Cardiac muscle cell (in vitro differentiated cells and primary cell): Measurements from ENCODE around the gene ZNF774. TPM values are rescaled to one million over a fixed set of nuclear protein-coding genes. Genes with fewer than 3 reads are reported as not detected.

ENCODE experiments used
- DNase-seq, 2 donors: peaks; one replicate each; pipeline versions ENCODE4 v3.0.0 to v3.0.0-alpha.2; 2010 to 2017; ENCODE audit warnings: low read depth in 1 of 2, low spot score in 1 of 2
- H3K27ac ChIP-seq: fragments of 200-600 bp; sonication (generic); 2 replicates; pipeline ENCODE4 v1.5.1; 2016
- H3K27me3 ChIP-seq: fragments of 200-600 bp; sonication (generic); 2 replicates; pipeline ENCODE4 v1.6.0; 2016; ENCODE audit warnings: control low read depth
- H3K36me3 ChIP-seq: fragments of 200-600 bp; sonication (generic); 2 replicates; pipeline ENCODE4 v1.5.1; 2016; ENCODE audit warnings: control low read depth
- H3K4me1 ChIP-seq: fragments of 200-600 bp; sonication (generic); 2 replicates; pipeline ENCODE4 v1.8.1; 2017; ENCODE audit warnings: low read depth, mild to moderate bottlenecking, mixed run types
- H3K4me3 ChIP-seq: fragments of 200-600 bp; sonication (generic); 2 replicates; pipeline ENCODE4 v1.5.1; 2016; ENCODE audit warnings: mild to moderate bottlenecking
- H3K9me3 ChIP-seq: fragments of 200-600 bp; sonication (generic); 2 replicates; pipeline ENCODE4 v1.5.1; 2017; ENCODE audit warnings: low read depth, mild to moderate bottlenecking, control low read depth
- polyA plus RNA-seq: library from polyadenylated mRNA; unstranded; fragments of >200 nt; fragmentation: Nextera tagmentation; extraction: Ambion mirVana; gene quantifications from 2 replicates; pipeline ENCODE4 v1.2.1, GENCODE V29; 2016
- total RNA-seq: library from RNA; depleted of rRNA; stranded (reverse); fragments of >200 nt; gene quantifications from 2 replicates; pipeline ENCODE4 v1.2.3, GENCODE V29; 2016
- TF ChIP-seq, protein P1 (sequence below): IDR thresholded peaks from 2 replicates; pipeline ENCODE4 v1.5.1; 2012; ENCODE audit warnings: low read depth, mild to moderate bottlenecking, low read length

The ZNF774 gene
- total and polyA plus RNA-seq, 2 experiments from 2014 or later: 1.7 to 2.1 TPM

DNA sequence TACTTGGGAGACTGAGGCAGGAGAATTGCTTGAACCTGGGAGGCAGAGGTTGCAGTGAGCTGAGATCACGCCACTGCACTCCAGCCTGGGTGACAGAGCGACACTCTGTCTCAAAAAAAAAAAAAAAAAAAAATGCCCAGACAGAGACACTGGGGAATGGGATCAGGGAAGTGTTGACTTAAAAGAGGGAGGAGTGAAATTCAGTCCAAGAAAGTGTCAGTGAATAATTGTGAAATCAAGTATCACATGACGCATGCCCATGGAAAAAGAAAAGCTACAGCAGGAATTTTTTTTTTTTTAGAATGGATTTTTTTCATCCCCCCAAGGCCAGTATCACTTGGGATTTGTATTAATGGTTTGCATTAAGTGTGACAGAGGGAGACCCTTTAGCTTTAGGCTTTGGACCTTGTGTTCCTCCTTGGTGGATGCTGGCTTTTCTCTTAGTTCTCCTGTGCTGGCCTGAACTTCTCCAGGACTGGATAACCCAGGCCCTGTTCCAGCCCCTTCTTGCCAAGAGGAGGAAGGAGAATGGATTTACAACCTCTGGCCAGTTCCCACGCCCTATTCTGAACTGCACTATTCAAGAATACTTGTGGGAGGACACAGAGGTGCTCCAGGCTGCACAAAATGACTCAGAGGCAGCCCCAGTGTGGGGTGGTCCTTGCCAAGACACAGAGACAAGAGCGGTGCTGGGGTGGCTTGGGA, 36.7 kb upstream of the ZNF774 start:
- Histone ChIP-seq H3K36me3 (no peaks in the 10 kb centered on the region), H3K27ac (no peak overlapping the region), H3K27me3 (no peaks in the 10 kb centered on the region), H3K4me1 (peaks cover 2% of the 10 kb centered on the region), H3K4me3 (no peak overlapping the region), H3K9me3 (no peaks in the 10 kb centered on the region)
- TF ChIP-seq, protein P1, sequence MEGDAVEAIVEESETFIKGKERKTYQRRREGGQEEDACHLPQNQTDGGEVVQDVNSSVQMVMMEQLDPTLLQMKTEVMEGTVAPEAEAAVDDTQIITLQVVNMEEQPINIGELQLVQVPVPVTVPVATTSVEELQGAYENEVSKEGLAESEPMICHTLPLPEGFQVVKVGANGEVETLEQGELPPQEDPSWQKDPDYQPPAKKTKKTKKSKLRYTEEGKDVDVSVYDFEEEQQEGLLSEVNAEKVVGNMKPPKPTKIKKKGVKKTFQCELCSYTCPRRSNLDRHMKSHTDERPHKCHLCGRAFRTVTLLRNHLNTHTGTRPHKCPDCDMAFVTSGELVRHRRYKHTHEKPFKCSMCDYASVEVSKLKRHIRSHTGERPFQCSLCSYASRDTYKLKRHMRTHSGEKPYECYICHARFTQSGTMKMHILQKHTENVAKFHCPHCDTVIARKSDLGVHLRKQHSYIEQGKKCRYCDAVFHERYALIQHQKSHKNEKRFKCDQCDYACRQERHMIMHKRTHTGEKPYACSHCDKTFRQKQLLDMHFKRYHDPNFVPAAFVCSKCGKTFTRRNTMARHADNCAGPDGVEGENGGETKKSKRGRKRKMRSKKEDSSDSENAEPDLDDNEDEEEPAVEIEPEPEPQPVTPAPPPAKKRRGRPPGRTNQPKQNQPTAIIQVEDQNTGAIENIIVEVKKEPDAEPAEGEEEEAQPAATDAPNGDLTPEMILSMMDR: no peak
- peak in 1 of 2 donors; percentile 92 for DNase-seq

DNA sequence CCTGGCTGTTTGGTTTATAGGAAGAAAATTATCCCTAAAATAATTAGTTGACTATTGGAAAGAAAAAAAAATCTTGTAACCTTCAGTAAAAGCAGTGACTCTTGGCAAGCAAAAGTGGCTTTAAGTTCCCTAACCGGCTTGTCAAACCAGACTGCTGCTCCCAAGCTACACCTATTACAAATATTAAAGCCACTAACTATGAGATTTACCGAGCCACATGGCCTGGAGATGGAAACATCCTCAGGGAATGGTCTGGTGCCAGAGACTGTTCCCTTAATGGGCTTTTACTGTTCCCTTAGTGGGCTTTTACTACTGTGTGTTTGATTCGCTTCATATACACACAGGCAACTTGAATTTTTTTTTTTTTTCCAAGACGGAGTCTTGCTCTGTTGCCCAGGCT, 35.9 kb upstream of the ZNF774 start:
- H3K4me1 ChIP-seq: peaks cover 3% of the 10 kb centered on the region
- TF ChIP-seq, protein P1: no peak
- H3K36me3 ChIP-seq: no peaks in the 10 kb centered on the region
- no peak for DNase-seq
- no peaks in the 10 kb centered on the region for H3K9me3 ChIP-seq
- no peak overlapping the region for H3K27ac ChIP-seq
- no peak overlapping the region for H3K4me3 ChIP-seq
- H3K27me3 ChIP-seq: no peaks in the 10 kb centered on the region

DNA sequence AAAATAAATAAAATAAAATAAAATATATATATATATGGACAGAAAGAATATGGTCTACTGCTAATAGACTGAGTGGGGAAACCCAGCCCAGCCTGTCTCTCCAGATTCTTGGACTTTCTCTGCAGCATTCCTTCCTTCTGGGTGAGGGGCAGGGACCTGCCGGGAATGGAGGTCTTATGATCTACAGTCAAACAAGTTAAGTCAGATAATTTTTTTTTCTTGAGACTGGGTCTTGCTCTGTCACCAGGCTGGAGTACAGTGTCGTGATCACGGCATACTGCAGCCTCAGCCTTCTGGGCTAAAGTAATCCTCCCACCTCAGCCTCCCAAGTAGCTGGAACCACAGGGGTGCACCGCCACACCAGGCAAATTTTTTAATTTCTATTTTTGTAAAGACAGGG, 33.5 kb upstream of the ZNF774 start:
- Histone ChIP-seq H3K4me1 (peaks cover 3% of the 10 kb centered on the region), H3K27ac (no peak overlapping the region), H3K27me3 (no peaks in the 10 kb centered on the region), H3K9me3 (no peaks in the 10 kb centered on the region), H3K4me3 (no peak overlapping the region), H3K36me3 (no peaks in the 10 kb centered on the region)
- DNase-seq: no peak
- TF ChIP-seq, protein P1: no peak

DNA sequence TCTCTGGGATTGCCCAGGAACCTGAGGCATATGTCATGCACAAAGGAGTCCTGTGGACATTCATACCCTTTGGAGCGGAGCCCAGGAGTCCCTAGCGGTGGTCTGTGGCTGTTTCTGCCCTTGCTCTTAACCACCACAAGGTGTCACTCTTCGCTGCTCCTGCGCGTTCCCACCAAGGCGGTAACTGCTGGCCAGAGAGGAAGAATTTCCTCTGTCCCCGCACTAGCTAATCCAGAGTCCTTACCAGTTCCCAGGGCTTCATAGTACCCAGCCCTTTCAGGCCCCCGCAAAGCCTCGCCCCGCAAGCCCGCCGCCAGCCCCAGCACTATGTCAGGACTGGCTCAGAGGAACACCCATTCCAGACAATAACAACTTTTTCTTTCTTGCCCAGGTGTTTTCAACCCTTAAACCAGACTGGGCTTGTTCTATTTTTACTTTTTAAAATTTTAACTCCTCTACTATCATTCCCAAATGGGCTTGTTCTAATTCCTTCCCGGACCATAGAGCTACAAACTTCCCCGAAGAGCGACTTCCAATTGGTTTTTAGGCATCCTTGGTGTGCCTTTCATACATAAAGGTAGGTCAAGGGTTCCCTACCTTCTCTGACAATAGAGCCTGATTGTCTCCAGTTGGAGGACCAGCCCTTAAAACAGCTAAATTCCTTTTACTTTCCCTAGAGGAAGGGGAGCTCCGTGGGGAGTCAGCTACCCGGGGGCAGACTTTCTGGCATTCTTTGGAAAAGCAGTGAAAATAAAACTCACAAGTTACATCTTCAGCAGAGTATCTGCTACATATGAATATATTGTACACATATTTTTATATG, 31.8 kb upstream of the ZNF774 start:
- no peaks in the 10 kb centered on the region for H3K27me3 ChIP-seq
- no peak overlapping the region for H3K4me3 ChIP-seq
- DNase-seq: peak; percentile 90 to 94
- no peaks in the 10 kb centered on the region for H3K36me3 ChIP-seq
- TF ChIP-seq, protein P1: peak; percentile 99
- H3K9me3 ChIP-seq: no peaks in the 10 kb centered on the region
- no peak overlapping the region for H3K27ac ChIP-seq
- peaks cover 3% of the 10 kb centered on the region for H3K4me1 ChIP-seq

DNA sequence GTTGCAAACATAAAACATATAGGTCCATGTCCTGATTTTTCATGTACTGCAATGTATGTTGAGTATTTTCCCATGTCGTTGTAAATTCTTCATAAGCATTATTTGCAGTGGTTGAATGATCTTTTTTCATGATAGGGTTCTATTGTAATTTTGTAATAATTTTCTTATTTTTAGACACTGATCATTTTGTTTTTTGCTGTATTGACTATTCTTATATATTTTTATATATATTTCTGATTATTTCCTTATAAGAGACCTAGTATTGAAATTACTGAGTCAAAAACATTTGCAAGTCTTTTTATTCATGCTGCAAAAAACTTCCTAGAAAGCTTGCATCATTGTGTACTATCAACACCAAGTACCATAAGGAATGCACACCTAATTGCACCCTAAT, 31.2 kb upstream of the ZNF774 start:
- Histone ChIP-seq H3K27me3 (no peaks in the 10 kb centered on the region), H3K4me1 (peaks cover 3% of the 10 kb centered on the region), H3K9me3 (no peaks in the 10 kb centered on the region), H3K27ac (no peak overlapping the region), H3K4me3 (no peak overlapping the region), H3K36me3 (no peaks in the 10 kb centered on the region)
- TF ChIP-seq, protein P1: no peak
- no peak for DNase-seq
